HepG2 (cell line): ENCODE results near the gene BBS9. TPM values are rescaled to one million over a fixed set of nuclear protein-coding genes. Genes with fewer than 3 reads are reported as not detected.

Source experiments
- ATAC-seq: fragments of 200-7000 bp; cut with Tn5 transposase; 3 replicates; pipeline ENCODE4 v1.9.1; 2020; ENCODE audit warnings: mild to moderate bottlenecking, moderate library complexity
- BruUV-seq: library from RNA; stranded (reverse); fragments of 400-500 nt; replicated peaks from 2 replicates; lab custom pipeline; 2021; lab: Mats Ljungman, UMichigan
- CTCF ChIA-PET: fragments of 300-600 bp; formaldehyde crosslinking; extraction: SDS; loops from one replicate; lab custom pipeline; 2021; ENCODE audit warnings: low total read pairs, inconsistent platforms, low intra/inter-chr PET ratio; lab: Yijun Ruan, JAX
- POLR2A ChIA-PET: fragments of 350-600 bp; sonication (Branson Sonifier 250); formaldehyde crosslinking; loops from one replicate; lab custom pipeline; 2020; ENCODE audit warnings: antibody characterized with exemption, inconsistent platforms; lab: Yijun Ruan, JAX
- DNase-seq: peaks from one replicate; pipeline ENCODE4 v3.0.0-alpha.2; 2015; ENCODE audit warnings: low spot score
- FAIRE-seq: peaks from 3 replicates; lab custom pipeline; 2011; peaks lifted over from hg19 to GRCh38; lab: Jason Lieb, UNC
- H2AFZ ChIP-seq: one replicate; pipeline ENCODE4 v1.6.1; 2011; ENCODE audit warnings: low read length, inconsistent platforms
- H3K27ac ChIP-seq: fragments of 300-600 bp; 3 replicates; pipeline ENCODE4 v1.8.0; 2011; ENCODE audit warnings: mixed run types, mild to moderate bottlenecking, mixed read lengths, low read length, inconsistent platforms; ENCODE audit not compliant: insufficient read depth; ENCODE audit errors: extremely low read length
- H3K27me3 ChIP-seq, 2 experiments: fragments of 200-600 bp in 1 of 2; 2 replicates in 1 of 2; 3 replicates in 1 of 2; pipeline versions ENCODE4 v1.6.0 to v1.8.0; 2011; ENCODE audit warnings: low read length in 2 of 2, mild to moderate bottlenecking in 2 of 2, moderate library complexity in 2 of 2, inconsistent platforms in 1 of 2; ENCODE audit not compliant: insufficient read depth in 2 of 2, control insufficient read depth in 1 of 2
- H3K36me3 ChIP-seq, 2 experiments: fragments of 200-600 bp in 1 of 2; replicated peaks in 1 of 2; 2 replicates in 1 of 2; 3 replicates in 1 of 2; pipeline versions ENCODE4 v1.5.1 to v1.8.0; 2011; ENCODE audit warnings: low read length in 2 of 2, inconsistent platforms in 1 of 2; ENCODE audit not compliant: insufficient read depth in 2 of 2, control insufficient read depth in 1 of 2
- H3K4me1 ChIP-seq: 2 replicates; pipeline ENCODE4 v1.5.1; 2012; ENCODE audit warnings: low read length, inconsistent platforms; ENCODE audit not compliant: insufficient read depth
- H3K4me2 ChIP-seq: 2 replicates; pipeline ENCODE4 v1.6.0; 2011; ENCODE audit warnings: low read depth, low read length, inconsistent platforms
- H3K4me3 ChIP-seq, 3 experiments: fragments of 200-600 bp in 1 of 3; sonication (generic), shearing (Covaris generic) in 1 of 3; replicated peaks in 1 of 3; 2 replicates each; pipeline ENCODE4 v1.5.1; 2011 to 2016; ENCODE audit warnings: low read length in 3 of 3, inconsistent platforms in 2 of 3, low read depth in 2 of 3, mild to moderate bottlenecking in 2 of 3, control low read depth in 1 of 3, mixed read lengths in 1 of 3; ENCODE audit not compliant: insufficient read depth in 1 of 3
- H3K79me2 ChIP-seq: one replicate; pipeline ENCODE4 v1.6.1; 2011; ENCODE audit warnings: low read length, inconsistent platforms; ENCODE audit not compliant: insufficient read depth
- H3K9ac ChIP-seq: 2 replicates; pipeline ENCODE4 v1.6.0; 2011; ENCODE audit warnings: mild to moderate bottlenecking, low read depth, low read length, inconsistent platforms; ENCODE audit not compliant: insufficient read depth
- H3K9me3 ChIP-seq: 2 replicates; pipeline ENCODE4 v1.5.1; 2012; ENCODE audit warnings: mild to moderate bottlenecking, low read length
- H4K20me1 ChIP-seq: 2 replicates; pipeline ENCODE4 v1.6.0; 2011; ENCODE audit warnings: inconsistent platforms, mild to moderate bottlenecking, low read length, moderate library complexity; ENCODE audit not compliant: insufficient read depth
- BRCA1 ChIP-seq: sonication (generic); formaldehyde crosslinking; IDR thresholded peaks from 2 replicates; pipeline ENCODE4 v1.4.0; 2020; ENCODE audit warnings: missing genetic modification reagents
- FOXP1 ChIP-seq, 2 experiments: fragments of 450-650 bp in 1 of 2; IDR thresholded peaks; 2 replicates each; pipeline ENCODE4 v1.6.1; 2017 to 2018; ENCODE audit warnings: antibody characterized with exemption in 1 of 2
- GZF1 ChIP-seq: sonication (generic); formaldehyde crosslinking; IDR thresholded peaks from 2 replicates; pipeline ENCODE4 v1.5.1; 2020; ENCODE audit warnings: mild to moderate bottlenecking, missing genetic modification reagents
- KDM1A ChIP-seq: IDR thresholded peaks from 2 replicates; pipeline ENCODE4 v1.6.1; 2016; ENCODE audit warnings: missing compliant biosample characterization
- MEIS1 ChIP-seq: sonication (generic); formaldehyde crosslinking; IDR thresholded peaks from 2 replicates; pipeline ENCODE4 v1.9.0; 2021; ENCODE audit warnings: mild to moderate bottlenecking, missing genetic modification reagents, moderate library complexity, borderline replicate concordance
- NR0B2 ChIP-seq: sonication (generic); formaldehyde crosslinking; IDR thresholded peaks from 2 replicates; pipeline ENCODE4 v1.4.0; 2020; ENCODE audit warnings: mild to moderate bottlenecking, missing genetic modification reagents
- THAP7 ChIP-seq: sonication (generic); formaldehyde crosslinking; IDR thresholded peaks from 2 replicates; pipeline ENCODE4 v1.8.1; 2023; ENCODE audit warnings: mild to moderate bottlenecking, missing genetic modification reagents
- ZMYM4 ChIP-seq: sonication (generic); formaldehyde crosslinking; IDR thresholded peaks from 2 replicates; pipeline ENCODE4 v1.8.1; 2023; ENCODE audit warnings: mild to moderate bottlenecking, missing genetic modification reagents
- ZNF20 ChIP-seq: sonication (generic); formaldehyde crosslinking; IDR thresholded peaks from 2 replicates; pipeline ENCODE4 v1.4.0; 2020; ENCODE audit warnings: mild to moderate bottlenecking, moderate library complexity, missing genetic modification reagents
- ZSCAN22 ChIP-seq: sonication (generic); formaldehyde crosslinking; IDR thresholded peaks from 2 replicates; pipeline ENCODE4 v1.4.0; 2020; ENCODE audit warnings: mild to moderate bottlenecking, missing genetic modification reagents
- WGBS: methylation state at CpG from one replicate; pipeline ENCODE4 v1.1.6; 2017; ENCODE audit warnings: low lambda C conversion rate; 5-methylcytosine and 5-hydroxymethylcytosine counted together
- in situ Hi-C: cut with HindIII; loops from 2 replicates; pipeline ENCODE4 v1.10.0; 2017; ENCODE audit warnings: low pct_unique_long_range_greater_than_20kb; ENCODE audit not compliant: extremely low pct_ligation_motif_present
- intact Hi-C: fragments of 100-400 bp; cut with micrococcal nuclease; formaldehyde crosslinking; loops from one replicate; pipeline ENCODE4 v1.10.0; 2022; ENCODE audit not compliant: unreplicated experiment
- polyA plus RNA-seq, 8 experiments: library from polyadenylated mRNA; depleted of rRNA in 3 of 8; stranded (reverse) in 7 of 8; unstranded in 1 of 8; fragments of >200 nt; fragmentation: Illumina TruSeq in 4 of 8; extraction: Trizol in 4 of 8; gene quantifications; 2 replicates each; pipeline versions ENCODE4 v1.2.1 to v1.2.3, GENCODE V29; 2011 to 2016; ENCODE audit warnings: low read depth in 4 of 8, missing spikeins in 1 of 8, mixed read lengths in 1 of 8; ENCODE audit not compliant: insufficient read depth in 1 of 8
- total RNA-seq, 5 experiments: library from RNA; depleted of rRNA; stranded (reverse); fragments of >200 nt; fragmentation: Illumina TruSeq; extraction: Trizol; gene quantifications; 2 replicates each; pipeline ENCODE4 v1.2.3, GENCODE V29; 2016; ENCODE audit warnings: low read depth in 1 of 5
- TF ChIP-seq, protein P1 (sequence below): sonication (generic); formaldehyde crosslinking; IDR thresholded peaks from 2 replicates; pipeline ENCODE4 v1.5.0; 2020; ENCODE audit warnings: mild to moderate bottlenecking, missing genetic modification reagents, borderline replicate concordance

Gene BBS9
- total and polyA plus RNA-seq, 2 of the 13 experiments (the other 11 are each of a cell fraction or from before 2014, with no cell fraction given), result 5.1 to 7.8 TPM

- TF ChIP-seq THAP7 (no peak), ZSCAN22 (no peak)
- TF ChIP-seq, protein P1, sequence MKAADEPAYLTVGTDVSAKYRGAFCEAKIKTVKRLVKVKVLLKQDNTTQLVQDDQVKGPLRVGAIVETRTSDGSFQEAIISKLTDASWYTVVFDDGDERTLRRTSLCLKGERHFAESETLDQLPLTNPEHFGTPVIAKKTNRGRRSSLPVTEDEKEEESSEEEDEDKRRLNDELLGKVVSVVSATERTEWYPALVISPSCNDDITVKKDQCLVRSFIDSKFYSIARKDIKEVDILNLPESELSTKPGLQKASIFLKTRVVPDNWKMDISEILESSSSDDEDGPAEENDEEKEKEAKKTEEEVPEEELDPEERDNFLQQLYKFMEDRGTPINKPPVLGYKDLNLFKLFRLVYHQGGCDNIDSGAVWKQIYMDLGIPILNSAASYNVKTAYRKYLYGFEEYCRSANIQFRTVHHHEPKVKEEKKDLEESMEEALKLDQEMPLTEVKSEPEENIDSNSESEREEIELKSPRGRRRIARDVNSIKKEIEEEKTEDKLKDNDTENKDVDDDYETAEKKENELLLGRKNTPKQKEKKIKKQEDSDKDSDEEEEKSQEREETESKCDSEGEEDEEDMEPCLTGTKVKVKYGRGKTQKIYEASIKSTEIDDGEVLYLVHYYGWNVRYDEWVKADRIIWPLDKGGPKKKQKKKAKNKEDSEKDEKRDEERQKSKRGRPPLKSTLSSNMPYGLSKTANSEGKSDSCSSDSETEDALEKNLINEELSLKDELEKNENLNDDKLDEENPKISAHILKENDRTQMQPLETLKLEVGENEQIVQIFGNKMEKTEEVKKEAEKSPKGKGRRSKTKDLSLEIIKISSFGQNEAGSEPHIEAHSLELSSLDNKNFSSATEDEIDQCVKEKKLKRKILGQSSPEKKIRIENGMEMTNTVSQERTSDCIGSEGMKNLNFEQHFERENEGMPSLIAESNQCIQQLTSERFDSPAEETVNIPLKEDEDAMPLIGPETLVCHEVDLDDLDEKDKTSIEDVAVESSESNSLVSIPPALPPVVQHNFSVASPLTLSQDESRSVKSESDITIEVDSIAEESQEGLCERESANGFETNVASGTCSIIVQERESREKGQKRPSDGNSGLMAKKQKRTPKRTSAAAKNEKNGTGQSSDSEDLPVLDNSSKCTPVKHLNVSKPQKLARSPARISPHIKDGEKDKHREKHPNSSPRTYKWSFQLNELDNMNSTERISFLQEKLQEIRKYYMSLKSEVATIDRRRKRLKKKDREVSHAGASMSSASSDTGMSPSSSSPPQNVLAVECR (CRISPR knock-in tag), result no peak
Observed at GRCh38 chr7:33137103-33137502, 7.7 kb downstream of the BBS9 start (continued).

- TF ChIP-seq ZNF20 (CRISPR knock-in tag) (no peak), KDM1A (CRISPR knock-in tag) (no peak), GZF1 (CRISPR knock-in tag) (no peak), MEIS1 (CRISPR knock-in tag) (no peak), FOXP1 (IDR thresholded peaks at IDR 0.05) (no peak), FOXP1 (CRISPR knock-in tag; IDR thresholded peaks at IDR 0.05) (no peak), ZMYM4 (CRISPR knock-in tag) (no peak), NR0B2 (no peak), BRCA1 (no peak)
- in situ Hi-C loops (no loop called here), intact Hi-C loops (no loop called here)
- DNase-seq (no peak), ATAC-seq (no peak), FAIRE-seq (no peak)
- WGBS, result 24% methylated on average over 1 of the region's 1 CpG
- Histone ChIP-seq H3K4me1 (peaks cover 15% of the 10 kb centered on the region), H3K4me3 (no peak overlapping the region), H3K36me3 (no peaks in the 10 kb centered on the region), H3K9me3 (no peaks in the 10 kb centered on the region), H3K4me2 (no peak overlapping the region), H3K9ac (no peak overlapping the region), H3K27ac (no peak overlapping the region), H2AFZ (no peak overlapping the region), H3K27me3 (no peaks in the 10 kb centered on the region; a peak in 1 of 5 replicates), H3K79me2 (no peaks in the 10 kb centered on the region), H4K20me1 (no peaks in the 10 kb centered on the region)
- ChIA-PET POLR2A (no interaction called here), CTCF (no interaction called here)
- BruUV-seq, result no TSS peak
Observed at GRCh38 chr7:33142585-33142984, 13.2 kb downstream of the BBS9 start.
